ENCODE data around the gene CCDC192. TPM values are rescaled to one million over a fixed set of nuclear protein-coding genes. Genes with fewer than 3 reads are reported as not detected.

CCDC192 gene
- total and polyA plus RNA-seq, 3 experiments from 2014 or later, result not detected

DNA sequence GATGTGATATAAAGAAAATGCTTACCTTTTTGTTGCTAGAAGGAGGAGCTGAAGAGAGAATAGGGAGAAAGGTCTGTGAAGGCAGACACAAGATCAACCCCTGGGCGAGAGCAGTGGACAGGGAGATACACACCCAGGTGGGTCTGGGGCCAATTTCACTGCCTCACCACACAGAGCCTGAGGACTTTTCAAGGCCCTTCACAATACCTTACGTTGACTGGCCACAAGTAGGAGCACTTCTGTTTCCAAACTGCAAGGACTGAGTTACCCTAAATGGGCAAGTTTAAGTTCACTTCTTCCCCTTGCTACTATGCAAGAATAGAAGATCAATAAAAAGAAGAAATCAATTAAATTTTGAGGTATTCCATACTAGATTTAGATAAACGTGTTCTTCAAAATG lies 205.9 kb downstream of the CCDC192 start:
- no peaks in the 10 kb centered on the region for H3K4me1 ChIP-seq (ENCODE audit: insufficient read depth, low read length)
- no peak for DNase-seq
- H3K27ac ChIP-seq (ENCODE audit: low read depth, low read length), result no peak overlapping the region
- no peaks in the 10 kb centered on the region for H3K9me3 ChIP-seq (ENCODE audit: low read length)
- peaks cover 0 to 20% of the 10 kb centered on the region in 2 donors for H3K27me3 Mint-ChIP-seq
- H3K36me3 Mint-ChIP-seq, result peaks cover 0 to 2% (median 0%) of the 10 kb centered on the region in 3 donors
- H3K4me3 ChIP-seq (ENCODE audit: low read length), result no peak overlapping the region
- no peak overlapping the region for H3K4me3 Mint-ChIP-seq
- ChIA-PET CTCF (interaction anchor here (1.0 to 1.6 kb wide), 2 partner anchors 8 to 17 kb away, joined by 3 to 4 read pairs; no protein-coding TSS in a partner anchor), POLR2A (no interaction called here)
- no peak overlapping the region for H3K27ac Mint-ChIP-seq
- H3K36me3 ChIP-seq (ENCODE audit: insufficient read depth, low read length), result no peaks in the 10 kb centered on the region
- peaks cover 6 to 15% (median 11%) of the 10 kb centered on the region in 3 donors for H3K4me1 Mint-ChIP-seq
- H3K27me3 ChIP-seq (ENCODE audit: insufficient read depth, low read length, poor library complexity, severe bottlenecking), result no peaks in the 10 kb centered on the region
- no peaks in the 10 kb centered on the region for H3K9me3 Mint-ChIP-seq

- H3K4me1 ChIP-seq (ENCODE audit: insufficient read depth, low read length), result no peaks in the 10 kb centered on the region
- Mint-ChIP-seq H3K27me3 (peaks cover 0 to 18% of the 10 kb centered on the region in 2 donors), H3K27ac (no peak overlapping the region), H3K4me1 (peaks cover 6 to 15% (median 11%) of the 10 kb centered on the region in 3 donors), H3K36me3 (peaks cover 0 to 2% (median 0%) of the 10 kb centered on the region in 3 donors), H3K9me3 (no peaks in the 10 kb centered on the region), H3K4me3 (no peak overlapping the region)
- H3K9me3 ChIP-seq (ENCODE audit: low read length), result no peaks in the 10 kb centered on the region
- no peaks in the 10 kb centered on the region for H3K36me3 ChIP-seq (ENCODE audit: insufficient read depth, low read length)
- DNase-seq, result no peak
- no peak overlapping the region for H3K4me3 ChIP-seq (ENCODE audit: low read length)
- POLR2A ChIA-PET, result no interaction called here
- H3K27ac ChIP-seq (ENCODE audit: low read depth, low read length), result no peak overlapping the region
- no peaks in the 10 kb centered on the region for H3K27me3 ChIP-seq (ENCODE audit: insufficient read depth, low read length, poor library complexity, severe bottlenecking)
- CTCF ChIA-PET, result interaction anchor here (1.0 to 1.6 kb wide), 2 partner anchors 8 to 17 kb away, joined by 3 to 4 read pairs; no protein-coding TSS in a partner anchor
Measured at GRCh38 chr5:127909821-127910220, 206.6 kb downstream of the CCDC192 start.

GRCh38 chr5:127910307-127910956 lies 207.2 kb downstream of the CCDC192 start:
- POLR2A ChIA-PET, result no interaction called here
- peaks cover 0 to 2% (median 0%) of the 10 kb centered on the region in 3 donors for H3K36me3 Mint-ChIP-seq

GRCh38 chr5:127911619-127912018 lies 208.4 kb downstream of the CCDC192 start:
- Histone ChIP-seq H3K36me3 (ENCODE audit: insufficient read depth, low read length) (no peaks in the 10 kb centered on the region), H3K27ac (ENCODE audit: low read depth, low read length) (no peak overlapping the region), H3K27me3 (ENCODE audit: insufficient read depth, low read length, poor library complexity, severe bottlenecking) (no peaks in the 10 kb centered on the region), H3K9me3 (ENCODE audit: low read length) (no peaks in the 10 kb centered on the region), H3K4me3 (ENCODE audit: low read length) (no peak overlapping the region), H3K4me1 (ENCODE audit: insufficient read depth, low read length) (no peaks in the 10 kb centered on the region)
- CTCF ChIA-PET, result no interaction called here
- no peak for DNase-seq
- POLR2A ChIA-PET, result no interaction called here
- H3K27me3 Mint-ChIP-seq, result peaks cover 0 to 7% of the 10 kb centered on the region in 2 donors
- no peaks in the 10 kb centered on the region for H3K36me3 Mint-ChIP-seq
- peaks cover 6 to 12% (median 10%) of the 10 kb centered on the region in 3 donors for H3K4me1 Mint-ChIP-seq
- H3K9me3 Mint-ChIP-seq, result no peaks in the 10 kb centered on the region
- H3K4me3 Mint-ChIP-seq, result no peak overlapping the region
- no peak overlapping the region for H3K27ac Mint-ChIP-seq

More at GRCh38 chr5:127910307-127910956, 207.2 kb downstream of the CCDC192 start:
- no peak overlapping the region for H3K27ac Mint-ChIP-seq
- Histone ChIP-seq H3K9me3 (ENCODE audit: low read length) (no peaks in the 10 kb centered on the region), H3K27me3 (ENCODE audit: insufficient read depth, low read length, poor library complexity, severe bottlenecking) (no peaks in the 10 kb centered on the region), H3K36me3 (ENCODE audit: insufficient read depth, low read length) (no peaks in the 10 kb centered on the region), H3K4me3 (ENCODE audit: low read length) (no peak overlapping the region), H3K27ac (ENCODE audit: low read depth, low read length) (no peak overlapping the region), H3K4me1 (ENCODE audit: insufficient read depth, low read length) (no peaks in the 10 kb centered on the region)
- no peaks in the 10 kb centered on the region for H3K9me3 Mint-ChIP-seq
- peaks cover 6 to 15% (median 11%) of the 10 kb centered on the region in 3 donors for H3K4me1 Mint-ChIP-seq
- CTCF ChIA-PET, result no interaction called here
- peaks cover 0 to 16% of the 10 kb centered on the region in 2 donors for H3K27me3 Mint-ChIP-seq
- no peak for DNase-seq
- H3K4me3 Mint-ChIP-seq, result no peak overlapping the region

GRCh38 chr5:127912411-127912810 lies 209.2 kb downstream of the CCDC192 start:
- POLR2A ChIA-PET, result no interaction called here
- no peaks in the 10 kb centered on the region for H3K4me1 ChIP-seq (ENCODE audit: insufficient read depth, low read length)
- CTCF ChIA-PET, result no interaction called here
- Mint-ChIP-seq H3K4me1 (peaks cover 9 to 16% (median 13%) of the 10 kb centered on the region in 3 donors), H3K36me3 (no peaks in the 10 kb centered on the region), H3K9me3 (no peaks in the 10 kb centered on the region), H3K27ac (no peak overlapping the region), H3K4me3 (no peak overlapping the region), H3K27me3 (peaks cover 0 to 4% of the 10 kb centered on the region in 2 donors)
- H3K27me3 ChIP-seq (ENCODE audit: insufficient read depth, low read length, poor library complexity, severe bottlenecking), result no peaks in the 10 kb centered on the region
- no peak for DNase-seq
- no peaks in the 10 kb centered on the region for H3K9me3 ChIP-seq (ENCODE audit: low read length)
- H3K27ac ChIP-seq (ENCODE audit: low read depth, low read length), result no peak overlapping the region
- H3K4me3 ChIP-seq (ENCODE audit: low read length), result no peak overlapping the region
- H3K36me3 ChIP-seq (ENCODE audit: insufficient read depth, low read length), result no peaks in the 10 kb centered on the region

GRCh38 chr5:127916885-127917573 lies 213.8 kb downstream of the CCDC192 start:
- CTCF ChIA-PET, result interaction anchor here (0.9 to 1.1 kb wide), 2 partner anchors 8 to 10 kb away, joined by 3 to 4 read pairs; no protein-coding TSS in a partner anchor
- H3K9me3 Mint-ChIP-seq, result no peaks in the 10 kb centered on the region
- H3K4me3 ChIP-seq (ENCODE audit: low read length), result no peak overlapping the region
- H3K9me3 ChIP-seq (ENCODE audit: low read length), result no peaks in the 10 kb centered on the region
- no peaks in the 10 kb centered on the region for H3K27me3 ChIP-seq (ENCODE audit: insufficient read depth, low read length, poor library complexity, severe bottlenecking)
- peaks cover 8 to 11% (median 11%) of the 10 kb centered on the region in 3 donors for H3K4me1 Mint-ChIP-seq
- peaks cover 0 to 4% of the 10 kb centered on the region in 2 donors for H3K27me3 Mint-ChIP-seq
- H3K36me3 ChIP-seq (ENCODE audit: insufficient read depth, low read length), result no peaks in the 10 kb centered on the region
- POLR2A ChIA-PET, result no interaction called here
- H3K27ac Mint-ChIP-seq, result peak overlapping the region in 7 of 8 donors; percentile 4 to 93 (median 61)
- H3K4me1 ChIP-seq (ENCODE audit: insufficient read depth, low read length), result no peaks in the 10 kb centered on the region
- no peak overlapping the region for H3K27ac ChIP-seq (ENCODE audit: low read depth, low read length)
- peaks cover 0 to 3% (median 0%) of the 10 kb centered on the region in 3 donors for H3K36me3 Mint-ChIP-seq
- peak overlapping the region in 5 of 7 donors; percentile 21 to 69 (median 55) for H3K4me3 Mint-ChIP-seq
- no peak for DNase-seq

GRCh38 chr5:127919006-127919796 lies 216.0 kb downstream of the CCDC192 start:
- no peaks in the 10 kb centered on the region for H3K27me3 ChIP-seq (ENCODE audit: insufficient read depth, low read length, poor library complexity, severe bottlenecking)
- DNase-seq, result no peak
- ChIA-PET POLR2A (no interaction called here), CTCF (no interaction called here)
- Mint-ChIP-seq H3K9me3 (no peaks in the 10 kb centered on the region), H3K27me3 (peaks cover 0 to 4% of the 10 kb centered on the region in 2 donors), H3K4me1 (peaks cover 8 to 11% (median 11%) of the 10 kb centered on the region in 3 donors), H3K27ac (no peak overlapping the region), H3K4me3 (no peak overlapping the region), H3K36me3 (peaks cover 0 to 3% (median 0%) of the 10 kb centered on the region in 3 donors)
- H3K27ac ChIP-seq (ENCODE audit: low read depth, low read length), result no peak overlapping the region
- no peak overlapping the region for H3K4me3 ChIP-seq (ENCODE audit: low read length)
- no peaks in the 10 kb centered on the region for H3K9me3 ChIP-seq (ENCODE audit: low read length)
- no peaks in the 10 kb centered on the region for H3K4me1 ChIP-seq (ENCODE audit: insufficient read depth, low read length)
- no peaks in the 10 kb centered on the region for H3K36me3 ChIP-seq (ENCODE audit: insufficient read depth, low read length)
